Cardiac fibroblast (primary cell): ENCODE results near the gene HELT.

Experiments
- DNase-seq, 2 donors: peaks; one replicate each; pipeline versions ENCODE4 v3.0.0 to v3.0.0-alpha.2; 2010; ENCODE audit warnings: low read depth in 2 of 2
- H3K4me3 ChIP-seq, 2 donors: replicated peaks in 1 of 2; 1 replicate in 1 of 2; 2 replicates in 1 of 2; pipeline ENCODE4 v1.5.1; 2011; ENCODE audit warnings: low read depth in 2 of 2, low read length in 2 of 2, mild to moderate bottlenecking in 2 of 2, moderate library complexity in 1 of 2
- TF ChIP-seq, protein P1 (sequence below): IDR thresholded peaks from one replicate; pipeline ENCODE4 v1.5.1; 2011; ENCODE audit warnings: low read depth, mild to moderate bottlenecking, low read length, inconsistent platforms

HELT gene

GRCh38 chr4:185016101-185016940 lies 2.0 kb upstream of the HELT start:
- no peak for DNase-seq
- TF ChIP-seq, protein P1, sequence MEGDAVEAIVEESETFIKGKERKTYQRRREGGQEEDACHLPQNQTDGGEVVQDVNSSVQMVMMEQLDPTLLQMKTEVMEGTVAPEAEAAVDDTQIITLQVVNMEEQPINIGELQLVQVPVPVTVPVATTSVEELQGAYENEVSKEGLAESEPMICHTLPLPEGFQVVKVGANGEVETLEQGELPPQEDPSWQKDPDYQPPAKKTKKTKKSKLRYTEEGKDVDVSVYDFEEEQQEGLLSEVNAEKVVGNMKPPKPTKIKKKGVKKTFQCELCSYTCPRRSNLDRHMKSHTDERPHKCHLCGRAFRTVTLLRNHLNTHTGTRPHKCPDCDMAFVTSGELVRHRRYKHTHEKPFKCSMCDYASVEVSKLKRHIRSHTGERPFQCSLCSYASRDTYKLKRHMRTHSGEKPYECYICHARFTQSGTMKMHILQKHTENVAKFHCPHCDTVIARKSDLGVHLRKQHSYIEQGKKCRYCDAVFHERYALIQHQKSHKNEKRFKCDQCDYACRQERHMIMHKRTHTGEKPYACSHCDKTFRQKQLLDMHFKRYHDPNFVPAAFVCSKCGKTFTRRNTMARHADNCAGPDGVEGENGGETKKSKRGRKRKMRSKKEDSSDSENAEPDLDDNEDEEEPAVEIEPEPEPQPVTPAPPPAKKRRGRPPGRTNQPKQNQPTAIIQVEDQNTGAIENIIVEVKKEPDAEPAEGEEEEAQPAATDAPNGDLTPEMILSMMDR = no peak
- no peak overlapping the region for H3K4me3 ChIP-seq

GRCh38 chr4:185016946-185017758 lies 1.1 kb upstream of the HELT start:
- H3K4me3 ChIP-seq = no peak overlapping the region
- peak in 1 of 2 donors; percentile 48 for DNase-seq
- TF ChIP-seq, protein P1 = no peak

DNA sequence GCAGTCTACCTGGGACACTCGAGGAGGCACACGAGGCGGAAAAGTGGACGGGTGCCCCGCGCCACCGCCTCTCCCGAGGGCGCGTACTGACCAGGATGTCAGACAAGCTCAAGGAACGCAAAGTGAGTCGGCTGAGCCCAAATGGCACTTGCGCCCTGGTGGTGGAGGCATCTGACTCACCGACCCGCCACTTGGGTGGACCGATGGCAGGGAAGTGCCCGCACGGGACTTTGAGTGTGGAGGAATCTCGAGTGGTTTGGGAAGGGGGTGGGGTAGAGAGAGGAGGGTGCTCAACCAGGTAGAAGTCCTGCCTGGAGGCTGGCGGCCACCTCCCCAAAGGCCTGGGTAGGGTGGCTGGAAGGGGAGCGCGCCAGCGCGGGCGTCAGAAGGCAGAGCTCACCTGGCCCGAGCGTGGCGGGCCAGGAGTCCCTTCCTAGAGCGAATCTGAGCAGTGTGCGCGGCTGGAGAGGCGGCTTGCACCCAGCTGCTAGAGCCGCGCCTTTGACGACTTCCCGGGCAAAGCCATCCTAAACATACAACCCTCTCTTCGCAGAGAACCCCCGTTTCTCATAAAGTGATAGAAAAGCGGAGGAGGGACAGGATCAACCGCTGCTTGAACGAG lies 655 bp downstream of the HELT start:
- DNase-seq = peak in 1 of 2 donors; percentile 36
- TF ChIP-seq, protein P1 = no peak
- H3K4me3 ChIP-seq = no peak overlapping the region

DNA sequence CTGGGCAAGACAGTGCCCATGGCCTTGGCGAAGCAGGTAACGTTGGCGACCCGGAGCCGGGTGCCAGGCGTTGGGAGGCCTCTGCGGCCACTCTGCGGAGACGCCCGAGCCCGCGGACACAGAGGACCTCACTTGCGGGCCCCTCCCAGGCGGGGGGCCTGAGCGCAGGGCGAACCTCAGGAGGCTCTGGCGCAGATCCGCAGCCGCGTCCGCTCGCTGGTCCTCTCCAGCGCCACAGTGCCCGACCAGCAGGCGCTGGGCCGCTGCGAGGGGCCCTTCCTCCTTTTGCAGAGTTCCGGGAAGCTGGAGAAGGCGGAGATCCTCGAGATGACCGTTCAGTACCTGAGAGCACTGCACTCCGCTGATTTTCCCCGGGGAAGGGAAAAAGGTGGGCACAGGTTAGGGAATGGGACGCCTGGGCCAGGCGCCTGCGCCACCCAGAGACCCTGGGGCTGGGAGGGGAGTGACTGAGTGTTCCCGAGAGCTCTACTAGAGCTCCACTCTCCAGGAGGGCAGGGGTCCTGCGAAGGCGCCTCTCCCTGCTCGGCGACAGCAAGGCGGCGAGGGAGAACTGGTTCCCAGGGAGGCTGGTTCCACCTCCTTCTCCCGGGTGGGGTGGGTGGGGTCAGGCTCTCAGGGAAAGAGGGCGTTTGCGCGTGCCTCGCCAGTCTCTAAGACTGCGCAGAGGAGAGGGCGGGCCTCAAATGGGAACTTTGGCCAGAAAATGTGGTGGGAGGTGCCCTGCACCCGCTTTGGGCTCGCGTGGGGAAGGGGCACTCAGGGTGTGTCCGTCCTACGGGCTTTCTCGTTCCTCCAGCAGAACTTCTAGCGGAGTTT lies 1.4 kb downstream of the HELT start:
- H3K4me3 ChIP-seq = no peak overlapping the region
- no peak for DNase-seq
- TF ChIP-seq, protein P1 = no peak

DNA sequence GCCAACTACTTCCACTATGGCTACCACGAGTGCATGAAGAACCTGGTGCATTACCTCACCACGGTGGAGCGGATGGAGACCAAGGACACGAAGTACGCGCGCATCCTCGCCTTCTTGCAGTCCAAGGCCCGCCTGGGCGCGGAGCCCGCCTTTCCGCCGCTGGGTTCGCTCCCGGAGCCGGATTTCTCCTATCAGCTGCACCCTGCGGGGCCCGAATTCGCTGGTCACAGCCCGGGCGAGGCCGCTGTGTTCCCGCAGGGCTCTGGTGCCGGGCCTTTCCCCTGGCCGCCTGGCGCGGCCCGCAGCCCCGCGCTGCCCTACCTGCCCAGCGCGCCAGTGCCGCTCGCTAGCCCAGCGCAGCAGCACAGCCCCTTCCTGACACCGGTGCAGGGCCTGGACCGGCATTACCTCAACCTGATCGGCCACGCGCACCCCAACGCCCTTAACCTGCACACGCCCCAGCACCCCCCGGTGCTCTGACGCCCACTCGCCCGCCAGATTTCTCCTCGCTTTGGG lies 2.1 kb downstream of the HELT start:
- TF ChIP-seq, protein P1 = no peak
- no peak overlapping the region for H3K4me3 ChIP-seq
- peak in 1 of 2 donors; percentile 45 for DNase-seq
